Astrocyte of the spinal cord (primary cell): Measurements from ENCODE around the gene TMEM132E.

Experiments used
- DNase-seq: peaks from one replicate; pipeline ENCODE4 v3.0.0; 2011; ENCODE audit warnings: low read depth, low spot score
- H3K4me3 ChIP-seq: 2 replicates; pipeline ENCODE4 v1.5.1; 2011; ENCODE audit warnings: low read depth, mild to moderate bottlenecking, low read length, moderate library complexity
- in situ Hi-C: cut with HindIII; loops from 2 replicates; pipeline ENCODE4 v1.10.0; 2017; ENCODE audit warnings: low sequenced_read_pairs
- TF ChIP-seq, protein P1 (sequence below): IDR thresholded peaks from 2 replicates; pipeline ENCODE4 v1.5.1; 2012; ENCODE audit warnings: low read depth, mild to moderate bottlenecking, low read length, inconsistent platforms

TMEM132E gene

DNA sequence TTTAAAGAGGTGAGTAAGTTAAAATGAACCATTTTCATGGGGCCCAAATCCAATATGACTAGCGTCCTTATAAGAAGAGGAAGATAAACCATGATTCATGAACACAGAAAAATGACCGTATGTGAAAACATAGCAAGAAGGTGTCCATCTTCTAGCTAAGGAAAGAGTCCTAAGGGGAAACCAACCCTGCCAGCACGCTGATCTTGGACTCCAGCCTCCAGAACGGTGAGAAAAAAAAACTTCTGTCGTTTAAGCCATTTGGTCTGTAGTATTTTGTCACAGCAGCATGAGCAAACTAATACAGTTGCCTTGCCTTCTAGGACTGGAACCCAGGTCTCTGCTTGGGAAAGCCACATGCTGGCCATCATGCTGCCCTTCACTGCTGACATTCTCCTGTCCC, 4.2 kb upstream of the TMEM132E start:
- no peak overlapping the region for H3K4me3 ChIP-seq
- TF ChIP-seq, protein P1, sequence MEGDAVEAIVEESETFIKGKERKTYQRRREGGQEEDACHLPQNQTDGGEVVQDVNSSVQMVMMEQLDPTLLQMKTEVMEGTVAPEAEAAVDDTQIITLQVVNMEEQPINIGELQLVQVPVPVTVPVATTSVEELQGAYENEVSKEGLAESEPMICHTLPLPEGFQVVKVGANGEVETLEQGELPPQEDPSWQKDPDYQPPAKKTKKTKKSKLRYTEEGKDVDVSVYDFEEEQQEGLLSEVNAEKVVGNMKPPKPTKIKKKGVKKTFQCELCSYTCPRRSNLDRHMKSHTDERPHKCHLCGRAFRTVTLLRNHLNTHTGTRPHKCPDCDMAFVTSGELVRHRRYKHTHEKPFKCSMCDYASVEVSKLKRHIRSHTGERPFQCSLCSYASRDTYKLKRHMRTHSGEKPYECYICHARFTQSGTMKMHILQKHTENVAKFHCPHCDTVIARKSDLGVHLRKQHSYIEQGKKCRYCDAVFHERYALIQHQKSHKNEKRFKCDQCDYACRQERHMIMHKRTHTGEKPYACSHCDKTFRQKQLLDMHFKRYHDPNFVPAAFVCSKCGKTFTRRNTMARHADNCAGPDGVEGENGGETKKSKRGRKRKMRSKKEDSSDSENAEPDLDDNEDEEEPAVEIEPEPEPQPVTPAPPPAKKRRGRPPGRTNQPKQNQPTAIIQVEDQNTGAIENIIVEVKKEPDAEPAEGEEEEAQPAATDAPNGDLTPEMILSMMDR, result no peak
- in situ Hi-C loops, result no loop called here
- no peak for DNase-seq

DNA sequence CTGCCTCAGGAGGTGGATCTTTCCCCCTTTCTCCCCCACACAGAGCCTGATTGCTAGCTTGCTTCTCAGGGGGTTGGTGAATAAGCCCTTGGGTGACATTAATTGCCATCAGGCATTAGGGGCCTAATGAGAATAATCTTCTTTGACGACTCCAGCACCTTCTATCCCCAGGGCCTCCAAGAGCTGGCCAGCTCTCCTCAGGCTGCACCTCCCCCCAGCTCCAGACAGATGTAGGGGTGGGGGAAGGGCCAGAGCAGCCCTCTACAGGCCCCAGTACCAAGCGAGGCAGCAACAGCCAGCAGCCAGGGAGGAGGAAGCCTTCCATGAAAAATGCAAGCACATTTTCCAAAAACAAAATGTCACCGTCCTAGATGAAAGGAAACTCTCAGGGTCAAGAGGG, 1.4 kb upstream of the TMEM132E start:
- no peak for DNase-seq
- no peak overlapping the region for H3K4me3 ChIP-seq
- TF ChIP-seq, protein P1, result no peak
- in situ Hi-C loops, result no loop called here

DNA sequence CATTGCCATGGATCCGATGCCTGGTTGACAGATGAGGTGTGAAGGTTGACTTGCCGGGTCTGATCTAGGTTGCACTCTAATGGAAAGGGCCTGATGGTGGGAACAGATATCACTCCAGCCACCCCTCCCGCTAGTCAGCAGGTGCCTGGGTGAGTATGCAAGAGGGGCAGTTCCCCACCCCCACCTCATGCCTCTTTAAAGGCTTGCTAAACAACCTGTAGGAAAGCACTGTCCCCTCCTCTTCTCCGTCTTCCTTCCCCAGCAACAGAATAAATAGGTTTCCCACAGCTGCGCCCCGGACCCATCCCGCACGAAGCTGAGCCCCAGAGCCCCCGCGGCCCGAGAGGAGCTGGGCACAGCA, 746 bp upstream of the TMEM132E start:
- in situ Hi-C loops, result no loop called here
- DNase-seq, result no peak
- TF ChIP-seq, protein P1, result no peak
- H3K4me3 ChIP-seq, result no peak overlapping the region

DNA sequence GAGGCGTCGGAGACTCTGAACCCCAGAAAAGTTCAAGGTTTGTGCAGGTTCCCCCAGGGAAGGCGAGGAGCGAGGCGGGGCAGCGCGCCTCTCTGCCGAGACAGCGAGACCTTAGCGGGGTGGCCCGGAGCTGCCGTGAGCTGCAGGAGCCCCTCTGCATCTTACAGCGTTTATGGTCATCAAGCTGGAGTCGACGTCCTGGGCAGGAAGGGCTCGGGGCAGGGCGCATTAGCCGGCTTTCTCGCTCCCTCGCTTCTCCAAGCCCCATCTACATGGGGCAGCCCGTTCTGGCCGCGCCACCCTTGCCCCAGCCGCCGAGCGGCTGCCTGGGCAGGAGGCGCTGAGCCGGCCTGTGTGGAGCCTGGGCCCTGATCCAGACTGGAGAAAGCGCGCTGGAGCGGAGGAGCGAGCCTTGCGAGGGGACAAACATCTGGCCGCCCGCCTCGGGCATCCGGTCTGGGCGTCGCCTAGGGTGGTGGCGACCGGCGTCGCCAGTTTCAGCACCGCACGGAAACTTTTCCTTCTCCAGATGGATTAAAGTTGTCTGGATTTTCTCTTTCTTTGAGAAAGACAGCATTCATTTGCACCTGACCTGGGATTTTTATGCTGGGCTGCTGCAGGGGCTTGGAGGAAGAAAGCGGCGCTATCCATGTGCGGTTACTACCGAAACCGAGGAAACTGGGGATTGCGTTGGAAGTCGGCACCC, 750 bp downstream of the TMEM132E start:
- in situ Hi-C loops, result no loop called here
- no peak overlapping the region for H3K4me3 ChIP-seq
- TF ChIP-seq, protein P1, result no peak
- no peak for DNase-seq

DNA sequence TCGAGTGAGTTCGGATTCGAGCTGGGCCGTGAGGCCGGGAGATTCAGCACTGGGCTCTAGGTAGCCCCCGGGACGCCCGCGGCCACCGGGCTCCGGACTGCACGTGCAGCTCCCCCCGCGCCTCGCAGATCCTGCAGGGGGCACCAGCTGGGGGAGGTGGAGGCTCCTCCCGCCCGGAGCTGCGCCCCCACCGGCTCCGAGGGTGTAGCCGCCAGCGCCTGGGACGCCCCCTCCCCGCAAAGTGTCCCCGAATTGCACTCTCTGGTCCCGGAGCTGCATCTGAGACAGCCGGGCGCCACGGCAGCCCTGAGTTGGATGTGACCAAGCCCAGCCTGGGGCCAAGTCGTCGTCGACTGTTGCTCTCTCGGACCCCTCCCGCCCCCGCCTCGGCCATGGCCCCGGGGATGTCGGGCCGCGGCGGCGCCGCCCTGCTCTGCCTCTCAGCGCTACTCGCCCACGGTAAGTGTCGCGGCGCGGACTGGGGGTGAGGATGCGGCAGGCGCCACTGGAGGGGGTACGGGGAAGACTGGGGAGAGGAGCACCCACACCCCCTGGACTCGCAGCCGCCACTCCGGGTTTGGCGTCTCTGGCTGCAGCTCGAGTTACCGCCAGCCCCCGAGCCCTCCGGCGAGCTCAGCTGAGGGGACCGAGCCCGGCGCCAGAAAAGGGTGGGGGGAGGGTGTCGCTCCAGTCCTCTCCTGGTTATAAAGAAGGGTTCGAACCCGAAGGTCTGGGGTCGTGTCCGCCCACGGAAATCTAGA, 1.5 kb downstream of the TMEM132E start:
- in situ Hi-C loops, result no loop called here
- TF ChIP-seq, protein P1, result no peak
- H3K4me3 ChIP-seq, result no peak overlapping the region
- no peak for DNase-seq

DNA sequence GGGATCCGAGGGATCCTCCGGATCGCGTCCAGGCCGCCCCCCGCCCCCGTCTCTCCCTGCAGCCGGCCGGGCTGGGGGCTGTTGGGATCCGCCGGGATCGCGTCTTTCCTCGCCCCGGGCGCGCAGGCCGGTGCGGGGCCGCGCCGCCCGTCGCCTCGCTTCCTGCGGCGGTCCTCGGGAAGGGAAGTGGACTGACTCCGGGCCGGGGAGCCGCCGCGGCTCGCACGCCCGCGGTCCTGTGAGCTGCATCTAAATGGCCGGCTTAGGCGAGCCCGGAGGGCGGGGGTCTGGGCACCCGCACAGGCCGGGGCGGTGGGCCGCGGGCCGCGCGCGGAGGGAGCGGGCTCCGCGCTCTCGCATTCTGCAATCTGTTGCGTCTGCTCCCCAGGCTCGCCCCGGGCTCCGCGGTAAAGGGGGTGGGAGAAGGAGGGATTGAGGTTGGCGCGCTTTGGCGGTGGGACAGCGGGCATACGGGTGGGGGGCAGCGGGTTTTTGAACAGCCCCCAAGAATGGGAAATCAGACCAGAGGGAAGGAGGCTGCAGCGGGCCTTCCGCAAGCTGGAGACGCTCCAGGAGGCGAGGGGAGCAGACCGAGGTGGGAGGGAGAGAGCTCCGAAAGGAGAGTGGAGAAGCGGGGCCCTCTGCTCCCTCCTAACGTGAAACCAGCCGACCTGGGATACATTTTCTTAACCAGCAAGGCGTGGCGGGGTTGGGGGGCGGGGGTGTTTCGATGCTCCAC, 2.2 kb downstream of the TMEM132E start:
- no peak for DNase-seq
- H3K4me3 ChIP-seq, result no peak overlapping the region
- in situ Hi-C loops, result no loop called here
- TF ChIP-seq, protein P1, result no peak
